ENCODE results near the gene ZCCHC14. TPM values are rescaled to one million over a fixed set of nuclear protein-coding genes. Genes with fewer than 3 reads are reported as not detected.

The ZCCHC14 gene
- polyA plus RNA-seq, 2 of the 4 experiments (the other 2 are of a cell fraction), result 3.8 to 7.3 TPM

DNA sequence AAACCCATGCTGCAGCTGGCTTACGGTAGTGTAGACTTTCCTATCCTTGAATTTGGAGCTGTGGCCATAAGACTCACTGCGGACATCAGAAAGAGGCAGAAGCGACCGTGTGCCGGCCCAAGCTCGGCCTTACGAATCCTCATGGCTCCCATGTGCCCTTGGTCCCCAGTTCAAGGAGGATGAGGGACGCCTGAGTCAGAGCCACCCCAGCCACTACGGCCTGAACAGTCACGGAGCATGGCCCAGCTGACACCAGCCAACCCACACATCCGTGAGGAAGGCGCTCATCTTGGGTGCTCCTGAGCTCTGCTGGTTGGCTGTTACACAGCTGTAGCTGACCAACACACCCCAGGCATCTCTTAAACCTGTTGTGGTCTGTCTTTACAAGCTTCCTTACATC, 44.0 kb downstream of the ZCCHC14 start:
- Histone ChIP-seq H3K9me3 (peaks cover 6% of the 10 kb centered on the region; the same call in 1 of the 3 replicates), H3K4me2 (no peak overlapping the region), H3K27ac (no peak overlapping the region), H3K4me3 (no peak overlapping the region), H3K4me1 (no peaks in the 10 kb centered on the region)
- POLR2A ChIA-PET, result no interaction called here
- no peak for ATAC-seq
- CTCF ChIA-PET, result interaction anchor here (0.7 to 1.3 kb wide), 4 partner anchors 8 to 187 kb away, joined by 3 to 4 read pairs (median 3); no protein-coding TSS in a partner anchor
- DNase-seq (ENCODE audit: low read depth in 1 of 2, low spot score in 1 of 2), result no peak
- TF ChIP-seq ZNF302 (CRISPR knock-in tag; IDR thresholded peaks at IDR 0.05) (no peak), NPAS2 (CRISPR knock-in tag; IDR thresholded peaks at IDR 0.05; ENCODE audit: borderline replicate concordance) (no peak), MYC (IDR thresholded peaks at IDR 0.05; ENCODE audit: borderline replicate concordance, low read length) (no peak), KDM5A (IDR thresholded peaks at IDR 0.05) (no peak), RARB (CRISPR knock-in tag; IDR thresholded peaks at IDR 0.05) (no peak), TP53 (CRISPR knock-in tag; IDR thresholded peaks at IDR 0.05) (no peak), KDM1A (IDR thresholded peaks at IDR 0.05; ENCODE audit: low read depth) (no peak)
- WGBS (ENCODE audit: missing lambda C conversion rate), result 95% methylated on average over 12 of the region's 12 CpGs
- no peak for FAIRE-seq

DNA sequence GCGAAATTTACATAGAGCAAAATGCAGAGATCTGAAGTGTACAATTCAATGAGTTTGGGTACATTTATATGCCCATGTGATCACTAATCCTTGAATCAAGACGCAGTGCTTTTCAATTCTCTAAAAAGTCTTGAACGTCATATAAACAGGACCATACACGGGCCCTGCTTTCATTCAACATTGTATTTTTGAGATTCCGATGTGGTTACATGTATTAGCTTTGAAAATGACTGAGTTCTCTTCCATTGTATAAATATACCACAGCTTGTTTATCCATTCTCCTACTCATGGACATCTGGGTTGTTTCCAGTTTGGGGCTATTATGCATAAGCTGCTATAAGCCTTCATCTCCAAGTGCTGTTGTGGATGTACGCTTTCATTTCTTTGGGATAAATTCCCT, 45.5 kb downstream of the ZCCHC14 start:
- DNase-seq (ENCODE audit: low read depth in 1 of 2, low spot score in 1 of 2), result no peak
- TF ChIP-seq BHLHE40 (IDR thresholded peaks at IDR 0.05; ENCODE audit: low read depth, low read length), result no peak
- TF ChIP-seq CEBPB (IDR thresholded peaks at IDR 0.05), result no peak
- no peak for TF ChIP-seq HOXB5 (CRISPR knock-in tag; IDR thresholded peaks at IDR 0.05)
- no peak for TF ChIP-seq CHD2 (IDR thresholded peaks at IDR 0.05; ENCODE audit: low read length, partially characterized antibody)
- TF ChIP-seq ZSCAN20 (CRISPR knock-in tag; IDR thresholded peaks at IDR 0.05), result no peak
- TF ChIP-seq RARB (CRISPR knock-in tag; IDR thresholded peaks at IDR 0.05), result no peak
- TF ChIP-seq, protein P1, sequence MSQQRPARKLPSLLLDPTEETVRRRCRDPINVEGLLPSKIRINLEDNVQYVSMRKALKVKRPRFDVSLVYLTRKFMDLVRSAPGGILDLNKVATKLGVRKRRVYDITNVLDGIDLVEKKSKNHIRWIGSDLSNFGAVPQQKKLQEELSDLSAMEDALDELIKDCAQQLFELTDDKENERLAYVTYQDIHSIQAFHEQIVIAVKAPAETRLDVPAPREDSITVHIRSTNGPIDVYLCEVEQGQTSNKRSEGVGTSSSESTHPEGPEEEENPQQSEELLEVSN (IDR thresholded peaks at IDR 0.05; ENCODE audit: borderline replicate concordance, low read depth), result no peak
- no peak for TF ChIP-seq ZFP36 (IDR thresholded peaks at IDR 0.05; ENCODE audit: borderline replicate concordance, partially characterized antibody)
- TF ChIP-seq HEYL (CRISPR knock-in tag; IDR thresholded peaks at IDR 0.05), result no peak
- TF ChIP-seq NFE2L2 (conservative IDR thresholded peaks at IDR 0.05; ENCODE audit: low read length), result no peak
- TF ChIP-seq TFCP2L1 (CRISPR knock-in tag; IDR thresholded peaks at IDR 0.05), result no peak
- no peak for TF ChIP-seq MYC (IDR thresholded peaks at IDR 0.05; ENCODE audit: borderline replicate concordance, low read length)
- no peak for TF ChIP-seq FOSB (CRISPR knock-in tag; IDR thresholded peaks at IDR 0.05)
- no peak for TF ChIP-seq GATA3 (IDR thresholded peaks at IDR 0.05; ENCODE audit: borderline replicate concordance)
- no peak for TF ChIP-seq JUNB (IDR thresholded peaks at IDR 0.05)
- no peak for TF ChIP-seq KDM1A (IDR thresholded peaks at IDR 0.05; ENCODE audit: low read depth)
- TF ChIP-seq, protein P2, sequence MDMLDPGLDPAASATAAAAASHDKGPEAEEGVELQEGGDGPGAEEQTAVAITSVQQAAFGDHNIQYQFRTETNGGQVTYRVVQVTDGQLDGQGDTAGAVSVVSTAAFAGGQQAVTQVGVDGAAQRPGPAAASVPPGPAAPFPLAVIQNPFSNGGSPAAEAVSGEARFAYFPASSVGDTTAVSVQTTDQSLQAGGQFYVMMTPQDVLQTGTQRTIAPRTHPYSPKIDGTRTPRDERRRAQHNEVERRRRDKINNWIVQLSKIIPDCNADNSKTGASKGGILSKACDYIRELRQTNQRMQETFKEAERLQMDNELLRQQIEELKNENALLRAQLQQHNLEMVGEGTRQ (IDR thresholded peaks at IDR 0.05), result no peak
- no peak for TF ChIP-seq RAD21 (conservative IDR thresholded peaks at IDR 0.05 in 1 of 2, IDR thresholded peaks at IDR 0.05 in 1 of 2)
- TF ChIP-seq HDAC2 (IDR thresholded peaks at IDR 0.05), result no peak
- ChIA-PET POLR2A (no interaction called here), CTCF (interaction anchor here (1.0 to 1.4 kb wide), 2 partner anchors 14 to 124 kb away, joined by 3 to 5 read pairs; no protein-coding TSS in a partner anchor)
- H3K4me1 ChIP-seq, result no peaks in the 10 kb centered on the region
- no peak for FAIRE-seq
- ATAC-seq, result no peak
- no peak overlapping the region for H3K4me3 ChIP-seq
- no peak overlapping the region for H3K4me2 ChIP-seq
- WGBS (ENCODE audit: missing lambda C conversion rate), result 84% methylated on average over 6 of the region's 6 CpGs
- no peak overlapping the region for H3K27ac ChIP-seq
- peaks cover 10% of the 10 kb centered on the region; the same call in 1 of the 3 replicates for H3K9me3 ChIP-seq

DNA sequence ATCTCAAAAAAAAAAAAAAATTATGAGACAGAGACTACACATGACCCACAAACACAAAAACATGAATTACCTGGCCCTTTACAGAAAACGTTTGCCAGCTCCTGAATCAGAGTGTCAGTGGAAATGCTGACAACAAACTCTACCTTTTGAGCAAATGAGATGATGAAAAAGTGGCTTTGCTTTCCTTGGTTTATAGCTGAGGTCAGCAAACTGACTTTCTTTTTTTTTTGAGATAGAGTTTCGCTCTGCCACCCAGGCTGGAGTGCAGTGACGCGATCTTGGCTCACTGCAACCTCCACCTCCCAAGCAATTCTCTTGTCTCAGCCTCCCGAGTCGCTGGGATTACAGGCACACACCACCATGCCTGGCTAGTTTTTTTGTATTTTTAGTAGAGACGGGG, 46.3 kb downstream of the ZCCHC14 start:
- ChIA-PET CTCF (interaction anchor here (0.9 to 1.4 kb wide), 3 partner anchors 9 to 15 kb away, joined by 3 to 5 read pairs (median 4); no protein-coding TSS in a partner anchor), POLR2A (interaction anchor here (0.7 kb wide), 1 partner anchor 174 kb away, joined by 3 read pairs; no protein-coding TSS in a partner anchor)
- no peak for DNase-seq (ENCODE audit: low read depth in 1 of 2, low spot score in 1 of 2)
- ATAC-seq, result no peak
- Histone ChIP-seq H3K4me1 (no peaks in the 10 kb centered on the region), H3K9me3 (peaks cover 10% of the 10 kb centered on the region; the same call in 1 of the 3 replicates), H3K27ac (no peak overlapping the region), H3K4me3 (no peak overlapping the region), H3K4me2 (no peak overlapping the region)
- TF ChIP-seq TP53 (CRISPR knock-in tag; IDR thresholded peaks at IDR 0.05) (no peak), MAFK (IDR thresholded peaks at IDR 0.05; ENCODE audit: partially characterized antibody) (peak; percentile 78), HOXB5 (CRISPR knock-in tag; IDR thresholded peaks at IDR 0.05) (no peak), MYC (IDR thresholded peaks at IDR 0.05; ENCODE audit: borderline replicate concordance, low read length) (no peak), CEBPB (IDR thresholded peaks at IDR 0.05) (no peak), POLR2A (IDR thresholded peaks at IDR 0.05; ENCODE audit: low read length) (no peak), ZFP36 (IDR thresholded peaks at IDR 0.05; ENCODE audit: borderline replicate concordance, partially characterized antibody) (no peak), SMC3 (IDR thresholded peaks at IDR 0.05) (no peak)
- no peak for FAIRE-seq
- 88% methylated on average over 7 of the region's 7 CpGs for WGBS (ENCODE audit: missing lambda C conversion rate)

Measured in A549 (cell line).